DMS114 treated with DMSO at 0.1 percent for 48 hours (cell line): ENCODE results near the gene FAM83G.

Experiments
- DNase-seq: peaks from one replicate; lab custom pipeline; 2025; ENCODE audit not compliant: unreplicated experiment; lab: John Stamatoyannopoulos, UW

The FAM83G gene

GRCh38 chr17:18970582-18971480, 33.7 kb downstream of the FAM83G start:
- DNase-seq = no peak

- DNase-seq = no peak
Measured at GRCh38 chr17:18968945-18969887, 35.3 kb downstream of the FAM83G start.

GRCh38 chr17:18968345-18968744, 36.2 kb downstream of the FAM83G start:
- DNase-seq = no peak

- no peak for DNase-seq
Measured at GRCh38 chr17:18967916-18968315, 36.6 kb downstream of the FAM83G start.

GRCh38 chr17:18966831-18967624, 37.5 kb downstream of the FAM83G start:
- DNase-seq = no peak

GRCh38 chr17:18965530-18966236, 38.9 kb downstream of the FAM83G start:
- no peak for DNase-seq

GRCh38 chr17:18964550-18964949, 40.0 kb downstream of the FAM83G start:
- no peak for DNase-seq

- no peak for DNase-seq
Measured at GRCh38 chr17:18964018-18964351, 40.6 kb downstream of the FAM83G start.

- DNase-seq = no peak
Measured at GRCh38 chr17:18963126-18964017, 41.2 kb downstream of the FAM83G start.

- no peak for DNase-seq
Measured at GRCh38 chr17:18962494-18962815, 42.1 kb downstream of the FAM83G start.

- no peak for DNase-seq
Measured at GRCh38 chr17:18961634-18962493, 42.7 kb downstream of the FAM83G start.

GRCh38 chr17:18960803-18961511, 43.6 kb downstream of the FAM83G start:
- DNase-seq = no peak

- no peak for DNase-seq
Measured at GRCh38 chr17:18960241-18960665, 44.3 kb downstream of the FAM83G start.

- no peak for DNase-seq
Measured at GRCh38 chr17:18959845-18960240, 44.7 kb downstream of the FAM83G start.

- DNase-seq = no peak
Measured at GRCh38 chr17:18959071-18959844, 45.3 kb downstream of the FAM83G start.

GRCh38 chr17:18958611-18959010, 46.0 kb downstream of the FAM83G start:
- no peak for DNase-seq

- DNase-seq = no peak
Measured at GRCh38 chr17:18957831-18958230, 46.7 kb downstream of the FAM83G start.
